ENCODE data around the gene CASZ1.

Gene CASZ1

DNA sequence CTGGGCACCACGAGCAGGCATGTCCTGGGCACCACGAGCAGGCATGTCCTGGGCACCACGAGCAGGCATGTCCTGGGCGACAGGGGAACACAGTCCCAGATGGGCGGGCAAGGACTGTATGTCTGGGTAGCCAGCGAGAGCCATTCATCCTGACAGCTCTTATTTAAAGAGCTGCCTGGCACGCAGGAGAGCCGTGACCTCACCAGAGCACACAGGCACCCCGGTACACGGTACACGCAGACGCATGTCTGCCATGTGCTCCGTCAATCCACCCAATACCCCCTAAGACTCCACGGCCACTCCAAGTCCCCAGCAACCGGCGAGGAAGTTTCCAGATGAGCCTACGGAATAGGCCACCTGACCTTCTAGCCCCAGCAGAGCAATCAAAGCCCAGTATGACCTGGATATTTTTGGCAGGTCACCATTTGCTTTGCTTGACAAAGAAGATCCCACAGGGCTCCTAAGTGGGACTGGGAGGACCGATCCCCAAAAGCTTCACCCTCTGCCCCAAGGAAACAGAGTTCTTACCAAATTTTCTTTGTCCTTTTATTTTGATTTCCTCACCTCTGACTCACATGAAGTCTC, 51.7 kb downstream of the CASZ1 start:
- DNase-seq: no peak

DNA sequence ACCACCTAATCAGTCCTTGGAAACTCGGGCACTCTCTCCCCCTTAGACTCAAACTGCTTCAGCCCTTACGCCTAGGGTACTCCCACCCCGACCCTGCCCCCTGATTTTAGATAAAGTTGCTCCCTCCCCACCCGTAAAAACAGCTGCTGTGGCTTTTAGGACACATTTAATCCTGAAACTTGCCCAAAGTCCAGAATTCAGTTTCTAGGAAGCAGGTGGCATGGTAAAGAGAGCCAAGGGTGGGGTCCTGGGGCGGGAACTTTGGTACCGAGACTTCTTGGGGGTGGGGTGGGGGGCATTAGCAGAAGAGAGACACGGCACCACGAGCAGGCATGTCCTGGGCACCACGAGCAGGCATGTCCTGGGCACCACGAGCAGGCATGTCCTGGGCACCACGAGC, 52.4 kb downstream of the CASZ1 start:
- DNase-seq: no peak

DNA sequence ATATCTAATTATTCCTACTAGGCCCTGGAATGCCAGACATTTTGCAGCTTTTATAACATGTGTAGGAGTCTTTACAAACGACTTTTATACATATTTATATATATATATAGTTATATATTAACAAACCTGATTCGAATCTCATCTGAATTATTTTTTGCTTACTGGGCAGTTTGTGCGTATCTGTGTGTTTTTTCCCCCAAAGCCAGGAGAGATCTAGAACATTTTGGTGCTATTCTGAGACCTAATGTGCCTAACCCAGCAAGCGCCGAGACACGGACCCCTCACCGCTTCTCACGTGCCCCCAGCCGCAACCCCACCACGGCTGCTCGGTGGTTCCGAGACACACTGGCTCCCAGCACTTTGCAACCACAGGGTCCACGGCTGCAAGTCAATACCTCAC, 54.8 kb downstream of the CASZ1 start:
- DNase-seq: no peak

DNA sequence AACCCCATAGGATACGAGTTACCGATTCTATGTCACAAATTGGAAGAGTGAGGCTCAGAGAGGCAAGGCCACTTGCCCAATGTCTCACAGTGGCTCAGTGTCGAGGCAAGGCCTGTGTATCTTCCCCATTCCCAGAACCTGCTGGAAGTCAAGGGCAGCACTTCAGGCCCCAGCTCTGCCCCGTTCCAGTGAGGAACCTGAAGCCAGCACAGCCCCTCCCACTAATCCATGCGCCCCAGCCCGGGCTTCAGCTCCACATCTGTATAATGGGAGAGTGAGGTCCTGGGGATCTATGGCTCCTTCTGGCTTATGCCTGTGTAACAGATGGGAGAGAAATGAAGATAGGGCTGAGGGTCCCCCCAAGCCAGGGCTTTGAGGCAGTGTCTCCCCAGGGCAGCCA, 56.3 kb downstream of the CASZ1 start:
- no peak for DNase-seq

DNA sequence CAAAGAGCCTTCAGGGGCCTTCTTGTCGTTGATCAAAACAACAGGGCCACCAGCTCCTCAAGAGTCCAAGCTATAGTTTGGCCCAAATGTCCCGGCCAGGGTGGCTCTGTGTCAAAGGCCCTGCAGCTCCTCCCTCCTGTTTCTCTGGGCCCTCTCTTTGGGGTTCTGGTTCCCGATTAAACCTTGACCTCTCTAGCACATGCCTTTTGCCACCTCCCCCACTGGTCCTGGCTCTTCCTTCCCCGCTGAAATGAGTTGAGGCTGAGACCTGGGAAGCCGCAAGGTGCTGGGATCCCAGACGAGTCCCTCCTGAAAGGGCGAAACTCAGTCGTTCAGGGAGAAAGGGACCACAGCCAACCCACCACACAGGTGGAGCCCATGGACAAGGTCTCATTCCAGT, 56.9 kb downstream of the CASZ1 start:
- DNase-seq: no peak

DNA sequence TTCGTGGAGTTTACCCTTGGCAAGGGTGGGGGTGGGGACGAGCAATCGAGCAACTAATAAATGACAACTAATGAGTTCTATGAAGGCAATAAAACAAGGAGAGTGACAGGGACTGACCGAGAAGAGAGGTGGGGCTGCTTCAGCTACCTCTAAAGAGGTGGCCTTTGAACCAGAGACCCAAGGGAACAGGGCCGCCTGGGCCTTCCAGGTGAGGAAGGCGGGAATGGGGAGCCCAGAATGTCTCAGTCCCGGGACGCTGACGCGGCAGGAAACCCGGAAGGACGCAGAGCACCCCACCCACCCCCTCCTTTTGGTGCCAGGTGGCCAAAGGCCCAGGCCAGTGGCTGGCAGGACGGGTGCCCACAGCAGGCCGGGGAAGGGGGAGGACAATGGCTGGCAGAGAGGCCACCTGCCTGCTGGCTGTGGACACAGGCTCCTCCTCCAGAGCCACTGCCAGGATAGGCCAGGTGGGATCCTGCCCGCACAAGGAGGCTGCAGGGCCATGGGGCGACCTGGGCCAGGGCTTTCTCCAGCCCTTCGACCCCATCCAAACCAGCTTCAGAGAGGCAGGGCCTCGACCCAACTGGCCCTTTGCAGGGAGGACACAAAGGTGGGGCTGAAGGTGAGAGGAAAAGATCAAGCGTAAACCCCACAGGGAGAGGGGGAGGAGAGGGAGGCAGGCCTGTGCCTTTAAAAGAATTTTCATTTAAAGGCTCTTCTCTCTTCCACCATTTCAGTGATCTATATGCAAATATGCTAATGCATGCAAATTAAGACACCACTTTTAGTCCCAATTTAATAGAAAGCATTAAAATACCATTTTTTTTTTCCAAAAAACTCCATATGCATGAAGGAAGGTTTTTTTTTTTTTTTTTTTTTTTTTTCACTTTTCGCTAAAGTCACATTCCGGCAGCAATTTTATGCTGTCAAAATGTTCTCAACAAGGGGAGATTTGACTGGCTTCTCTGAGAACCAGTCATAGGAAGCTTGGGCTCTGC, 58.1 kb downstream of the CASZ1 start:
- DNase-seq: no peak

DNA sequence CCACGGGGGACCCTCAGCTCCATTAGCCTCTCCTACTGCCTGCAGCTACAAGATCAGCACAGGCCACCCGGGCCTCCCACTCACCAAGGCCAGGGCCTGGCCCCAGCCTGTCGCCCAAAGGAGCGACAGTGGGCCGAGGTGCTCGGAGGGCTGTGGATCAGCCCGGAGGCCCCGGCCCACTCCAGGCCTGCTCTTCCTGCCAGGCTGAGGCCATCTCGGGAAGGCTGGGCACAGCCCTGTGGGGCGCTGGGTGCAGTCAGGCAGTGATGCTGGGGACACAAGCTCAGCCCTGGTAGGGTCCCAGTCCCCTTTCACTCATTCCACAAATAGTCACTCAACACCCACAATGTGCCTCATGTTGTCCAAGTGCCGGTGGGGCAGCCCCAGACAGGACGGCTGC, 58.8 kb downstream of the CASZ1 start:
- DNase-seq: no peak

DNA sequence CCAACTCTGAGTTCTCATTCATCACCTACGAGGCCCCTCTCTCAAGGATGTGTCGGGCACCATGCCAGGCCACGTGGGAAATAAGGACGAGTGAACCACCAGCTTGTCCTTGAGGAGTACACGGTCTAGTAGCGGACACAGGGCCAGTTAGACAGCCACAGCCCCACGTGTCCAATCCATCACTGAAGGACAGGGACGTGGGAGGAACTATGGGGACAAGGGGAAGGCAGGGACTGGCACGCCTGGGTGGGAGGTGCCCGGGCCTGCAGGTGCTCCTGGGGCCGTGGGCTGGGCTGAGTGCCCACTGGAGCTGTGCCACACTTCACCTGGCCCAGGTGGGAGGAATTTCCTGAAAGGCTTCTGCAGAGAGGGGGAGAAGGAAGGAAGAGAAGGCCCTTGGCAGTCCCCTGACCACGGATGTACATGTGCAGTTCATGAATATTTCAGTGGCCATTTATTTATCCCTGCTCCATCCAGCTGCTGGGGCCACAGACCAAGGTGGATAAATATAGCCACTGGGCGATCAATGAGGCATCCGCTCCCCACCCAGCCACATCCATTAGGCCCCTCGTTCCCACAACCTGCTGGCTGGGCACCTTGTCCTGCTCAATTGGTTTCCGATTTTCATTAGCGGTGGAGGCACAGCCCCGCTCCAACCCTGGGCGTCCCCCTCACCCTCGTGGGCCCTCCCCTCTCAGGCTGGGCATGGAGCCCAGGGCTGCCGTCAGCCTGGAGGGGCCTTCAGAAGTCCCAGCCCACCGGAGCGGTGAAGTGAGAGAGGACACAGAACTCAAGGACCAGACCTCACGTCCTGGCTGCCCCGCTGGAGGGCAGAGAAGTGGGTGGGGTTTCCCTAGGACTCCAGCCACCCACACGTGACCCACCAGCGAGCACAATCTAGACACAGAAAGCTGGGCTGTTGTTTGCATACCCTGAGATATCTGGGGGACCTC, 59.5 kb downstream of the CASZ1 start:
- no peak for DNase-seq

- DNase-seq: no peak
Measured at GRCh38 chr1:10735563-10736305, 60.7 kb downstream of the CASZ1 start.

DNA sequence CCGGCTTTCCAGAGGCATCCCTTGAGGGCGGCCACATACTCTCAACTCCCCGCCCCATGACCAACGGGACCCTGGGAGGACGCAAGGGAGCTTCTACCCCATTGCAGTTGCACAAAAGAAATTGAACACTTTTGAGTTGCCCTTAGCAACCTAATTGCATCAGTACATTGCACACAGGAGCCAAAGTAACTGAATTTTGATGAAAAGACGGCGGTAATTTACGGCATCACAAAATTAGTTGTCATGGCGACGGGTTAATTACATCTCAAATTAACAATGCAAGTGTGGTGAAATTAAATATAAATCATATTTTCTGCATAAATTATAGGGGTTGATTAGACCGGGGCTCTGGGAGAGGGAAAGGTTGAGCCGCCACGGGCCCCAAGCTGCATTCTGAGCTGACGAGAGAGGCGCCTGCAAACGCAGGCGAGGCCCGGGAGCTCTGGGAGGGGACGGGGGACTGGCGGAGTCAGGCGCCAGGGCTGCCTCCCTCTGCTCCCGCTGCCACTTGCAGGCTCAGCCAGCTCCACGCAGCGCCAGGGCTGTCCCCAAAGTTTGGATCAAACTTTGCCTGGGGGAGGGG, 61.4 kb downstream of the CASZ1 start:
- DNase-seq: no peak

GRCh38 chr1:10734375-10734774, 62.1 kb downstream of the CASZ1 start:
- no peak for DNase-seq

GRCh38 chr1:10733474-10734366, 62.7 kb downstream of the CASZ1 start:
- DNase-seq: no peak

- no peak for DNase-seq
Measured at GRCh38 chr1:10730985-10731384, 65.5 kb downstream of the CASZ1 start.

- no peak for DNase-seq
Measured at GRCh38 chr1:10728595-10729410, 67.6 kb downstream of the CASZ1 start.

DNA sequence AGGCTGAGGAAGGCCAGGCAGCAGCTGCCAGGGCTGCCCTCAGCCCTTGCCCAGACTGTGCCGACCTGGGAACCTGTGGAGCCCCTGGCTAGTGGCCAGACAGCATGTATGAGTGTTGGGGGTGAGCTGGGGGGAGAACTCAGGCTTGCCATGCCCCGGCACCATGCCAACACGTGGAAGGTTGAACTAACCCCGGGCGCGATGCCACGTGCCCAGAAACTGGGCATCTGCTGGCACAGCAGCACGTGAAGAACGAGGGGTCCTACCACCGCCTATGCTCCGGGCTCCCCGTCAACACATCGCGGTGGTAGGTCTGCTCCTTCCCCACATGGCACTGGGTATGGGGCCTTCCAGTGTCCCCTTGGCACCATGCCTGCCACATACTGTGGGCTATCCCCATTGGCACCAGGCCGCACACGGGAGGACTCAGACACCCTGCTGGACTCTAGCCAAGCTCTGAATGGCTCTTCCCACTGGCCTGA, 68.7 kb downstream of the CASZ1 start:
- DNase-seq: no peak

GRCh38 chr1:10726355-10726754, 70.1 kb downstream of the CASZ1 start:
- DNase-seq: no peak

GRCh38 chr1:10724948-10725847, 71.2 kb downstream of the CASZ1 start:
- no peak for DNase-seq

DNA sequence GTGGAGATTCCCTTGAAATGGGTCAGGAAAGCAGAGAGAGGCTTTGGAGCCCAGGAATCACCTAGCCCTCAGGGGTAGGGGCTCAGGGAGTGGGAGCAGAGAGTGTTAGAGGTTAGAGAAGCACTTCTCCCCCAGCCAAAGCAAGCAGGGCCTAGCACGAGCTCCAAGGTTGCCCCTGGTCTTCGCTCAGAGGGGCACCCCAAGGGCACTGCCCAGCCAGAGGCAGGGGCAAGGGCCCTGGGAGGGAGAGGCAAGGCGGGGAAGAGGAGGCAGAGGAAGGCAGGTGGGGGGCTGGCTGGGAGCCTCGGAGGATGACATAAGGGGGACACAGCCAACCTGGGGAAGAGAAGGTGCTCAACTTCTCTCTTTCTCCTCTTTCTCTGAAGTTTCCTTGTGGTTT, 71.9 kb downstream of the CASZ1 start:
- no peak for DNase-seq

- DNase-seq: no peak
Measured at GRCh38 chr1:10724052-10724494, 72.4 kb downstream of the CASZ1 start.

All from CD4-positive, alpha-beta T cell treated with Interferon gamma for 1 hour (primary cell).